Progenitor cell of endocrine pancreas (in vitro differentiated cells): ENCODE results near the gene RERE. TPM values are rescaled to one million over a fixed set of nuclear protein-coding genes. Genes with fewer than 3 reads are reported as not detected.
A peak's percentile ranks its signal among the peaks of the same experiment; 100 is the strongest.

Source experiments
- DNase-seq: peaks from one replicate; pipeline ENCODE4 v3.0.0; 2021; ENCODE audit warnings: low spot score; ENCODE audit not compliant: unreplicated experiment
- H3K27ac Mint-ChIP-seq: 2 replicates; pipeline ENCODE4 v1.8.0; 2021; ENCODE audit warnings: mild to moderate bottlenecking, moderate library complexity, mixed read lengths
- H3K27me3 Mint-ChIP-seq: 2 replicates; pipeline ENCODE4 v1.8.0; 2021; ENCODE audit warnings: mixed read lengths
- H3K36me3 Mint-ChIP-seq: 2 replicates; pipeline ENCODE4 v1.8.0; 2022; ENCODE audit warnings: mixed read lengths; ENCODE audit not compliant: insufficient read depth
- H3K4me1 Mint-ChIP-seq: 2 replicates; pipeline ENCODE4 v1.8.0; 2021; ENCODE audit warnings: low read depth, mixed read lengths
- H3K4me3 Mint-ChIP-seq: 2 replicates; pipeline ENCODE4 v1.8.0; 2021; ENCODE audit warnings: low read depth, mild to moderate bottlenecking, moderate library complexity, mixed read lengths
- H3K9me3 Mint-ChIP-seq: 2 replicates; pipeline ENCODE4 v1.8.0; 2021; ENCODE audit warnings: low read depth, mixed read lengths
- total RNA-seq: library from RNA; stranded (reverse); gene quantifications from 2 replicates; pipeline ENCODE4 v1.2.1, GENCODE V29; 2021
- TF ChIP-seq, protein P1 (sequence below): fragments of 200-600 bp; sonication (generic); IDR thresholded peaks from one replicate; pipeline ENCODE4 v1.5.0; 2021; ENCODE audit warnings: antibody characterized with exemption, mild to moderate bottlenecking; ENCODE audit not compliant: unreplicated experiment

Gene RERE
- total RNA-seq, 1 donor from 2014 or later: 329 TPM

DNA sequence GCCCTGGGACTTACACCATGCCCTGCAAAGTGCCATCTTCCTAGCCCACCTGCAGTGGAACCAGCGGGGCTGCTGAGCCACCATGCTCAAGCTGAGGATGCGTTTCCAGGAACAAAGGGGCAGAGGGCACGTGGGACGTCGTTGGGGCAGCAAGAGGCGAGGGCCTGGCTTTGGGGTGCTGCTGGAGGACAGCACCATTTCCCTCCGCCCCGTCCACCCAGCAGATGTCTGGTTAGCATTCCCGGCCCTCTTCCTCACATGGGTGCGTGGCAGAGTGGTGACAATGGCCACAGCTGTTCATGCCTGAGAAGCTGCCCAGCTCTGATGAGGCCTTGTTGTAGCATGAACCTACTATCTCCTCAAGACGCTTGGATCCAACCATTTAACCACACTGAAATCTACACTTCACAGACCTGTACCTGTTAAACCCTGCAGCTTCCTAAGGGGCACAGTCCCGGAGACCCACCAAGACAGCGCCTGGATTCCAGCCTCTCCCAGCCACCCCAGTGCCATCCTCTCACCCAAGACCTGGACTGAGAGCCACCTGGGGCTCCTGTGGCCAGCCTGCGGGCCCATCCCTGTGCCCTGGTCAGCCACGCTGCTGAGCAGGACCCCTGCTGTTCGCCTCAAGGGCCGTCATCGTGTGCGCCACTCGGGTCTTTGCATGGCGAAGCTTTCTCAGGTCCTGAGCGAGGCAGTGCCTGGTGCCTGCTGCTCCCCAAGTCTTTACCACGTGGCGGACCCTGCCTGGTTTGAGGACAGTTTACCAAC lies 466.3 kb downstream of the RERE start:
- H3K9me3 Mint-ChIP-seq: no peaks in the 10 kb centered on the region
- H3K4me1 Mint-ChIP-seq: peaks cover 14% of the 10 kb centered on the region
- no peak for DNase-seq
- peaks cover 14% of the 10 kb centered on the region for H3K36me3 Mint-ChIP-seq
- H3K27ac Mint-ChIP-seq: peak overlapping the region; percentile 86
- no peaks in the 10 kb centered on the region for H3K27me3 Mint-ChIP-seq
- no peak overlapping the region for H3K4me3 Mint-ChIP-seq
- TF ChIP-seq, protein P1, sequence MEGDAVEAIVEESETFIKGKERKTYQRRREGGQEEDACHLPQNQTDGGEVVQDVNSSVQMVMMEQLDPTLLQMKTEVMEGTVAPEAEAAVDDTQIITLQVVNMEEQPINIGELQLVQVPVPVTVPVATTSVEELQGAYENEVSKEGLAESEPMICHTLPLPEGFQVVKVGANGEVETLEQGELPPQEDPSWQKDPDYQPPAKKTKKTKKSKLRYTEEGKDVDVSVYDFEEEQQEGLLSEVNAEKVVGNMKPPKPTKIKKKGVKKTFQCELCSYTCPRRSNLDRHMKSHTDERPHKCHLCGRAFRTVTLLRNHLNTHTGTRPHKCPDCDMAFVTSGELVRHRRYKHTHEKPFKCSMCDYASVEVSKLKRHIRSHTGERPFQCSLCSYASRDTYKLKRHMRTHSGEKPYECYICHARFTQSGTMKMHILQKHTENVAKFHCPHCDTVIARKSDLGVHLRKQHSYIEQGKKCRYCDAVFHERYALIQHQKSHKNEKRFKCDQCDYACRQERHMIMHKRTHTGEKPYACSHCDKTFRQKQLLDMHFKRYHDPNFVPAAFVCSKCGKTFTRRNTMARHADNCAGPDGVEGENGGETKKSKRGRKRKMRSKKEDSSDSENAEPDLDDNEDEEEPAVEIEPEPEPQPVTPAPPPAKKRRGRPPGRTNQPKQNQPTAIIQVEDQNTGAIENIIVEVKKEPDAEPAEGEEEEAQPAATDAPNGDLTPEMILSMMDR: no peak

DNA sequence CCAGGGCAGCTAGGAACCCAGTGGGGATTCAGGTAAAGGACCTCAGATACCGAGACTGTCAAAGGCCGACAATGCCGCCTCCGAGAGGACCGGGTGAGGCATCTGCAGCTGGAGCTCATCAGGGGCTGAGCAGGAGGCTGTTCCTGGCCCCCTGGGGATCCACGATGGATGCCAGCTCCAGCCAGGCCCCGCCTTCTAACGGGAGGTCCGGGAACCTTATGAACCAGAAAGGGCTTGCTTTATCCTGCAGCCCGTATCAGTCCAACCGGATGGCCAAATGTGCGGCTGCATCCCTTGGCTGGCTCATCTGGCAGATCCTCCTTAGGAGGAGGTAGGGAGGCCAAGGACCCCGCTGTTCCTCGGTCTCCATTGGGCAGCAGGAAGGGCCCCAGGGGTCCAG lies 467.5 kb downstream of the RERE start:
- DNase-seq: no peak

DNA sequence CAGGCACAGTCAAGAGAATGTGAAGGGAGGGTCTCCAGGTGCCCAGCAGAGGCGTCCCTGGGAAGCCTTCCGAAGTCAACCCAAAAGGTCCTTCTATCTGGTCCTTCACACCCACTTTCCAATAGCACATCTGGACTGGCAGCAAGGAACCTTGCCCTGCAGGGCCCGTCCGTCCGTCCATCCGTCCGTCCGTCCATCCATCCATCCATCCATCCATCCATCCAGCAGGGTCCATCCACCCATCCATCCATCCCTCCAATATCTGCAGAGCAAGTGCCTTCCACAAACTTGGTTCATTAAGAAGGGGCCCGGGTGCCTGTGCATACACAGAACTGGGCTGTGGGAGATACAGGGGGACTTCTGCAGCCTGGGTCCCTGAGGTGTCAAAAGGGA lies 468.0 kb downstream of the RERE start:
- Mint-ChIP-seq H3K9me3 (no peaks in the 10 kb centered on the region), H3K27me3 (no peaks in the 10 kb centered on the region), H3K27ac (peak overlapping the region; percentile 92), H3K36me3 (peaks cover 9% of the 10 kb centered on the region), H3K4me1 (peaks cover 15% of the 10 kb centered on the region), H3K4me3 (no peak overlapping the region)
- no peak for DNase-seq
- TF ChIP-seq, protein P1: no peak

More for the DNA sequence above, 467.5 kb downstream of the RERE start:
- Mint-ChIP-seq H3K36me3 (peaks cover 12% of the 10 kb centered on the region), H3K27me3 (no peaks in the 10 kb centered on the region), H3K9me3 (no peaks in the 10 kb centered on the region), H3K4me3 (no peak overlapping the region), H3K4me1 (peaks cover 15% of the 10 kb centered on the region), H3K27ac (peak overlapping the region; percentile 92)
- TF ChIP-seq, protein P1: no peak

DNA sequence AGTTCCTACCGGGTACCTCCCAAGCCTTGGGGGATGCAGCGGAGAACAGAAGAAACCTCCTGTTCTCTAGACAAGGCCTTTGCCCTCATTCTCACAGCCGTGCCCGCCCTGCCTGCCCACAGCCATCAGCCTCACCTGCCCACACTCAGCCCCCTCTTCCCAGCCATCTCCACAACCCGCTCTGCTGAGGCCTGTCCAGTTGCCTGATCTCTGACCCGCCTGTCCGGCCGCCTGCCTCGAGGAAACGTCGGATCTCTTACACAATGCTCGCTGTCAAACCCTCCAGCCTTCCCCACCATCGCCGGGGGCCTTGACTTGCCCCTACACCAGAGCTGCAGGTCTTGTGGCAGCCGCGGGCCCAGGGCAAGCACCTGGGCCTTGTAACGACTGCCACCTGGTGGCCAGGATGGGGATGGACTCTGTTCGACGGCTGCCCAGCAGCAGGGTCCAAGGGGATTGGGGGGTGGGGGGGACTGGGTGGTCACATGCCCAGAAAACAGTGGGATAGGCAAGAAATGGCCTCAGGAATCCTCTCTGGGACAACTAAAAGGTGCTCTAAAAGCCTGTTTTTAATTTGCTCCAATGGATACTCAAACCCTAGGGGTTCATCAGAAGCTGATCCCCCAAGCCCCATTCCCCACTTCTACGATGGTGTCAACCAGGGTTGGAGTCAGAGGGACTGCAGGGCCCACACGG lies 468.5 kb downstream of the RERE start:
- Mint-ChIP-seq H3K4me1 (peaks cover 15% of the 10 kb centered on the region), H3K27me3 (no peaks in the 10 kb centered on the region), H3K9me3 (no peaks in the 10 kb centered on the region), H3K27ac (peak overlapping the region; percentile 93), H3K4me3 (no peak overlapping the region), H3K36me3 (peaks cover 9% of the 10 kb centered on the region)
- DNase-seq: peak; percentile 69
- TF ChIP-seq, protein P1: peak; percentile 88

DNA sequence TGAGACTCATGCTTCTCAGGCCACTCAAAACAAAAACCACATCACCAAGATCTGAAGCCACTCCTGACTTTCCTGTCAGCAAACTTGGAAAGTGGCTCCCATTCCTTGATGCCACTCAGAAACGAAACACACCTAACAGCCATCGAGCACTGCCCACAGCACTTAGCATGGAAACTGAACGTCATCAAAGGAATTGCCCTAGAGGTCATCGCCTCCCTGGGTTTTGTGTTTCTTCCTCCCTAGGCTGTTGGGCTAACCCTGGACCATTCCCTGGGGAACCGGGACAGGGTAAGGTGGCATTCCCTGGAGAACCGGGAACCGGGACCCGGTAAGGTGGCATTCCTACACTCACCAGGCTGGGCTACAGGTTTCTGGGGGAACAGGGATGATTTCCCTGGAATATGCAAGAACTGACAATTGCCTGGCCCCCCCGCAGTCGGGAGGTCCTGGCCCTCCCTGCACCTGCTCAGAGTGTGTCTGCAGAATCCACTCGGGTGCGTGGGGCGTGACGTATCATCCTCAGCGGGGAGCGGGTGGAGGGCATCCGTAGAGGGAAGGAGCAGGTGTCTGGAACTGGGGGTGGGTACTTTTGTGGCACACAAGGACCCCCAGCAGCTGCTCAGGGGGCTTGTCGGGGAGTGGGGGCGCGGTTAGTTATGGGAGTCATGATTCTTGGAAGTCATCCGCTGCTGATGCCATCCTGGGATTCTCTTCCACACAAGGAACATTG lies 469.2 kb downstream of the RERE start:
- Mint-ChIP-seq H3K9me3 (no peaks in the 10 kb centered on the region), H3K36me3 (peaks cover 6% of the 10 kb centered on the region), H3K4me1 (peaks cover 13% of the 10 kb centered on the region), H3K27ac (peak overlapping the region; percentile 93), H3K27me3 (no peaks in the 10 kb centered on the region), H3K4me3 (no peak overlapping the region)
- DNase-seq: no peak
- TF ChIP-seq, protein P1: no peak
